A549 (cell line): ENCODE data around the gene VWA8. TPM values are rescaled to one million over a fixed set of nuclear protein-coding genes. Genes with fewer than 3 reads are reported as not detected.

Experiments
- ATAC-seq, 2 experiments: fragments of 200-7000 bp in 1 of 2; fragments of >200 bp in 1 of 2; cut with Nextera tagmentation in 1 of 2; cut with Tn5 transposase in 1 of 2; 3 replicates each; pipeline versions ENCODE4 v1.8.0 to v1.9.1; 2018 to 2020; ENCODE audit warnings: mild to moderate bottlenecking in 1 of 2, moderate library complexity in 1 of 2
- CTCF ChIA-PET: fragments of 300-600 bp; sonication (Branson Sonifier 250); formaldehyde crosslinking; extraction: SDS; loops from one replicate; lab custom pipeline; 2021; ENCODE audit warnings: antibody characterized with exemption, inconsistent platforms; lab: Yijun Ruan, JAX
- POLR2A ChIA-PET: fragments of 350-600 bp; formaldehyde crosslinking; extraction: SDS; loops from one replicate; lab custom pipeline; 2021; ENCODE audit warnings: antibody characterized with exemption, inconsistent platforms; lab: Yijun Ruan, JAX
- DNase-seq, 2 experiments: peaks; one replicate each; pipeline versions ENCODE4 v3.0.0 to v3.0.0-alpha.2; 2011 to 2016; ENCODE audit warnings: low read depth in 1 of 2, low spot score in 1 of 2
- FAIRE-seq: peaks from 2 replicates; lab custom pipeline; 2011; peaks lifted over from hg19 to GRCh38; lab: Jason Lieb, UNC
- H3K27ac ChIP-seq, 2 experiments: fragments of >200 bp; sonication (Bioruptor Twin); formaldehyde crosslinking; 3 replicates each; pipeline ENCODE4 v1.5.1; 2016 to 2017
- H3K4me1 ChIP-seq: fragments of >200 bp; sonication (Bioruptor Twin); formaldehyde crosslinking; 3 replicates; pipeline ENCODE4 v1.6.1; 2016
- H3K4me2 ChIP-seq: fragments of >200 bp; sonication (Bioruptor Twin); formaldehyde crosslinking; 3 replicates; pipeline ENCODE4 v1.6.1; 2016
- H3K4me3 ChIP-seq: fragments of >200 bp; sonication (Bioruptor Twin); formaldehyde crosslinking; 3 replicates; pipeline ENCODE4 v1.5.1; 2016
- H3K9me3 ChIP-seq: fragments of >200 bp; sonication (Bioruptor Twin); formaldehyde crosslinking; 3 replicates; pipeline ENCODE4 v1.6.1; 2016
- BHLHE40 ChIP-seq: IDR thresholded peaks from 2 replicates; pipeline ENCODE4 v1.6.1; 2012; ENCODE audit warnings: low read depth, low read length, inconsistent platforms
- EHMT2 ChIP-seq: fragments of 200-600 bp; sonication (generic); IDR thresholded peaks from 2 replicates; pipeline ENCODE4 v1.6.1; 2016; ENCODE audit warnings: antibody characterized with exemption, low read depth, mild to moderate bottlenecking, moderate library complexity
- ESRRA ChIP-seq: fragments of 150-350 bp; IDR thresholded peaks from 2 replicates; pipeline ENCODE4 v1.6.1; 2014; ENCODE audit warnings: mild to moderate bottlenecking, low read length, borderline replicate concordance
- FOSB ChIP-seq: fragments of 250-450 bp; sonication (Bioruptor Pico); IDR thresholded peaks from 2 replicates; pipeline ENCODE4 v1.5.0; 2020; ENCODE audit warnings: mild to moderate bottlenecking, moderate library complexity
- HDAC2 ChIP-seq: fragments of 200-600 bp; sonication (generic); IDR thresholded peaks from 2 replicates; pipeline ENCODE4 v1.6.1; 2016
- HMGXB4 ChIP-seq: fragments of 250-450 bp; sonication (Bioruptor Pico); IDR thresholded peaks from 2 replicates; pipeline ENCODE4 v1.5.0; 2021; ENCODE audit warnings: mild to moderate bottlenecking, moderate library complexity, borderline replicate concordance
- HOXA7 ChIP-seq: fragments of 250-450 bp; sonication (Bioruptor Pico); IDR thresholded peaks from 2 replicates; pipeline ENCODE4 v1.5.0; 2020; ENCODE audit warnings: mild to moderate bottlenecking, moderate library complexity
- HOXB5 ChIP-seq: fragments of 250-450 bp; sonication (Bioruptor Pico); IDR thresholded peaks from 2 replicates; pipeline ENCODE4 v1.5.0; 2020; ENCODE audit warnings: mild to moderate bottlenecking, moderate library complexity
- MAFK ChIP-seq: fragments of 450-650 bp; IDR thresholded peaks from 2 replicates; pipeline ENCODE4 v1.6.1; 2014; ENCODE audit not compliant: partially characterized antibody
- NPAS2 ChIP-seq: fragments of 250-450 bp; sonication (Bioruptor Pico); IDR thresholded peaks from 2 replicates; pipeline ENCODE4 v1.8.0; 2022; ENCODE audit warnings: mild to moderate bottlenecking, moderate library complexity, borderline replicate concordance
- NR3C1 ChIP-seq: fragments of >200 bp; sonication (Bioruptor Twin); formaldehyde crosslinking; IDR thresholded peaks from 3 replicates; pipeline ENCODE4 v1.6.1; 2017
- PHF8 ChIP-seq: fragments of 200-600 bp; sonication (generic); IDR thresholded peaks from 2 replicates; pipeline ENCODE4 v1.6.1; 2016; ENCODE audit warnings: low read depth, mild to moderate bottlenecking, antibody characterized with exemption, moderate library complexity, borderline replicate concordance
- POLR2AphosphoS2 ChIP-seq: conservative IDR thresholded peaks from 2 replicates; pipeline ENCODE4 v1.6.1; 2012; ENCODE audit warnings: low read length, improper control_type of control experiment, inconsistent platforms
- RAD21 ChIP-seq, 2 experiments: fragments of >200 bp in 1 of 2; sonication (Bioruptor Twin) in 1 of 2; formaldehyde crosslinking in 1 of 2; IDR thresholded peaks in 1 of 2; conservative IDR thresholded peaks in 1 of 2; 2 replicates in 1 of 2; 3 replicates in 1 of 2; pipeline ENCODE4 v1.6.1; 2012 to 2018; ENCODE audit warnings: inconsistent platforms in 1 of 2
- REST ChIP-seq: fragments of 200-600 bp; sonication (generic); IDR thresholded peaks from 2 replicates; pipeline ENCODE4 v1.6.1; 2016; ENCODE audit warnings: antibody characterized with exemption, mild to moderate bottlenecking, moderate library complexity
- RNF2 ChIP-seq: fragments of 200-600 bp; sonication (generic); IDR thresholded peaks from 2 replicates; pipeline ENCODE4 v1.6.1; 2016; ENCODE audit warnings: low read depth, mild to moderate bottlenecking, antibody characterized with exemption, moderate library complexity, borderline replicate concordance
- ZC3H11A ChIP-seq: fragments of 450-650 bp; IDR thresholded peaks from 2 replicates; pipeline ENCODE4 v1.6.1; 2014; ENCODE audit warnings: antibody characterized with exemption, mild to moderate bottlenecking
- ZFP36 ChIP-seq: fragments of 450-650 bp; IDR thresholded peaks from 2 replicates; pipeline ENCODE4 v1.6.1; 2014; ENCODE audit warnings: borderline replicate concordance; ENCODE audit not compliant: partially characterized antibody
- ZSCAN20 ChIP-seq: fragments of 250-450 bp; sonication (Bioruptor Pico); IDR thresholded peaks from 2 replicates; pipeline ENCODE4 v1.8.0; 2022; ENCODE audit warnings: mild to moderate bottlenecking, moderate library complexity
- WGBS: methylation state at CpG from one replicate; pipeline ENCODE4 v1.1.6; 2017; ENCODE audit errors: missing lambda C conversion rate; 5-methylcytosine and 5-hydroxymethylcytosine counted together
- polyA plus RNA-seq, 4 experiments: library from polyadenylated mRNA; depleted of rRNA in 3 of 4; stranded (reverse); fragments of >200 nt; fragmentation: RNase III in 1 of 4; extraction: RNeasy Plus Mini Kit Qiagen cat#74134 plus additional on column Dnase treatment in 1 of 4; gene quantifications; 2 replicates in 3 of 4; 3 replicates in 1 of 4; pipeline ENCODE4 v1.2.3, GENCODE V29; 2011 to 2017
- TF ChIP-seq, protein P1 (sequence below): IDR thresholded peaks from 2 replicates; pipeline ENCODE4 v1.6.1; 2012
- TF ChIP-seq, protein P2 (sequence below): fragments of 250-450 bp; sonication (Bioruptor Pico); IDR thresholded peaks from 2 replicates; pipeline ENCODE4 v1.5.0; 2020; ENCODE audit warnings: low read depth, mild to moderate bottlenecking, moderate library complexity

VWA8 gene
- polyA plus RNA-seq, 2 of the 4 experiments (the other 2 are of a cell fraction): 6.4 to 15.3 TPM

DNA sequence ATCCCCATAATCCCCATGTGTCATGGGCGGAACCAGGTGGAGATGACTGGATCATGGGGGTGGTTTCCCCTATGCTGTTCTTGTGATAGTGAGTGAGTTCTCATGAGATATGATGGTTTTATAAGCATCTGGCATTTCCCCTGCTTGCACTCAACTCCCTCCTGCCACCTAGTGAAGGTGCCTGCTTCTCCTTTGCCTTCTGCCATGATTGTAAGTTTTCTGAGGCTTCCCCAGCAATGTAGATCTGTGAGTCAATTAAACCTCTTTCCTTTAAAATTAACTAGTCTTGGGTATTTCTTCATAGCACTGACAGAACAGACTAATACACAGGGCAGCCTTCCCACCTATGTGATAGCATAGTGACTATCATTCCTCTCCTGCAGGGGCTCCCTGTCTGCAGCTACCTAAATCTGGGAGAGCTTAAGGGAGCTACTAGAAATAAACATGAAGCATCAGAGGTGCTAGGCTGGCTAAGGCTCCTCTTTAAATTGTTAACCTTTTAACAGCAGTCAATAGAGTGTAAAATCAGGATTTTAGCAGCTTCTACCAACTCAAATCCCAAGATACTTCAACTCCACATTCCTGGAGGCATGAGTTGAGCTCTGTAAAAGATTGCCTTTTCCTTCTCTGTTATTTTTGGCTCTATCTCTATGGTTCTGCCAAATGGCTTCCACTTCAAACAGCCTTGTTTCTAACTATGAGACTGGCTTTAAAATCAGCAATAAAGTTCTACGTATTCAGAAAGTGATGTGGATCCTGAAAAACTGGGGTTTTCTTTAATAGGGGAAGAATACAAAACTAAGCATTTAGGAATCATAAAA lies 112.3 kb downstream of the VWA8 start (continued):
- TF ChIP-seq REST (no peak), PHF8 (no peak), NR3C1 (no peak), FOSB (no peak), HDAC2 (no peak), RAD21 (conservative IDR thresholded peaks at IDR 0.05 in 1 of 2, IDR thresholded peaks at IDR 0.05 in 1 of 2) (peak; percentile 22 to 28; a peak in 2 of 5 replicates), HOXA7 (CRISPR knock-in tag) (no peak), ZC3H11A (no peak), HMGXB4 (CRISPR knock-in tag) (no peak)

DNA sequence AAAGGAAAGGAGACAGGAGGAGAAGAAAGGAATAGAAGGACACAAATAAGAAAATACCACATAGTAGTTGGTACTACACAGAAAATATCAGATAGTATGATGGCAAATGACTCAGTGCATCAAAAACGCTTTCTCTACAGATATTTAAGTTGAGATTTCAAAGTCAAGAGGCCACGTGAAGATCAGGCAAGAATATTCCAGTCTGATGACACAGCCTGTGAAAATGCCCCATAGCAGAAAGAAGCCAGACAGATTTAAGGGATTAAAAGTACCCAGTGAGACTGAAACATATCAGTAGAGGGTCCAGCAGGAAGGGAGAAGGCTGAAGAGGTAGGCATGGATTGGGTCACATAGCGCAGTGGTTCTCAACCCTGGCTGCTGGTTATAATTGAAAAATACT lies 113.7 kb downstream of the VWA8 start:
- DNase-seq (no peak), FAIRE-seq (no peak), ATAC-seq (no peak)
- ChIA-PET POLR2A (no interaction called here), CTCF (no interaction called here)
- H3K27ac ChIP-seq: no peak overlapping the region
- no peaks in the 10 kb centered on the region for H3K4me1 ChIP-seq
- 98% methylated on average over 3 of the region's 3 CpGs for WGBS
- no peak overlapping the region for H3K4me3 ChIP-seq
- TF ChIP-seq EHMT2: no peak
- no peak for TF ChIP-seq NR3C1
- no peak for TF ChIP-seq POLR2AphosphoS2
- TF ChIP-seq, protein P1, sequence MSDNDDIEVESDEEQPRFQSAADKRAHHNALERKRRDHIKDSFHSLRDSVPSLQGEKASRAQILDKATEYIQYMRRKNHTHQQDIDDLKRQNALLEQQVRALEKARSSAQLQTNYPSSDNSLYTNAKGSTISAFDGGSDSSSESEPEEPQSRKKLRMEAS: no peak
- no peak for TF ChIP-seq REST
- no peak for TF ChIP-seq ZFP36
- TF ChIP-seq MAFK: no peak
- TF ChIP-seq HOXA7 (CRISPR knock-in tag): no peak
- no peak for TF ChIP-seq ESRRA
- TF ChIP-seq, protein P2, sequence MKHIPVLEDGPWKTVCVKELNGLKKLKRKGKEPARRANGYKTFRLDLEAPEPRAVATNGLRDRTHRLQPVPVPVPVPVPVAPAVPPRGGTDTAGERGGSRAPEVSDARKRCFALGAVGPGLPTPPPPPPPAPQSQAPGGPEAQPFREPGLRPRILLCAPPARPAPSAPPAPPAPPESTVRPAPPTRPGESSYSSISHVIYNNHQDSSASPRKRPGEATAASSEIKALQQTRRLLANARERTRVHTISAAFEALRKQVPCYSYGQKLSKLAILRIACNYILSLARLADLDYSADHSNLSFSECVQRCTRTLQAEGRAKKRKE (CRISPR knock-in tag): no peak
- no peak for TF ChIP-seq ZSCAN20 (CRISPR knock-in tag)
- no peak for TF ChIP-seq NPAS2
- no peak for TF ChIP-seq HMGXB4 (CRISPR knock-in tag)
- no peak for TF ChIP-seq HOXB5 (CRISPR knock-in tag)
- TF ChIP-seq HDAC2: no peak
- TF ChIP-seq BHLHE40: no peak
- TF ChIP-seq RNF2: no peak
- no peak overlapping the region for H3K4me2 ChIP-seq
- H3K9me3 ChIP-seq: no peaks in the 10 kb centered on the region
